Measurements from ENCODE around the gene RAB28.

Gene RAB28

GRCh38 chr4:13347517-13348125, 136.5 kb downstream of the RAB28 start:
- no peak overlapping the region for H3K4me3 ChIP-seq (ENCODE audit: low read depth, low read length)
- H3K36me3 ChIP-seq (ENCODE audit: insufficient read depth, low read length) = no peaks in the 10 kb centered on the region
- H2AFZ ChIP-seq (ENCODE audit: low read length, unreplicated experiment) = no peak overlapping the region
- no peaks in the 10 kb centered on the region for H3K79me2 ChIP-seq (ENCODE audit: control insufficient read depth, insufficient read depth, low read length, unreplicated experiment)
- H3K27me3 ChIP-seq (ENCODE audit: insufficient read depth, low read length) = no peaks in the 10 kb centered on the region
- H3K27ac ChIP-seq (ENCODE audit: low read depth, low read length) = no peak overlapping the region
- no peaks in the 10 kb centered on the region for H3K4me1 ChIP-seq (ENCODE audit: control insufficient read depth, insufficient read depth, low read length, unreplicated experiment)

- Histone ChIP-seq H3K4me3 (ENCODE audit: low read depth, low read length) (no peak overlapping the region), H3K27me3 (ENCODE audit: insufficient read depth, low read length) (no peaks in the 10 kb centered on the region), H3K36me3 (ENCODE audit: insufficient read depth, low read length) (no peaks in the 10 kb centered on the region), H3K4me1 (ENCODE audit: control insufficient read depth, insufficient read depth, low read length, unreplicated experiment) (no peaks in the 10 kb centered on the region), H2AFZ (ENCODE audit: low read length, unreplicated experiment) (no peak overlapping the region), H3K27ac (ENCODE audit: low read depth, low read length) (no peak overlapping the region), H3K79me2 (ENCODE audit: control insufficient read depth, insufficient read depth, low read length, unreplicated experiment) (no peaks in the 10 kb centered on the region)
Measured at GRCh38 chr4:13344216-13344615, 139.9 kb downstream of the RAB28 start.

GRCh38 chr4:13340672-13341071, 143.5 kb downstream of the RAB28 start:
- Histone ChIP-seq H3K27me3 (ENCODE audit: insufficient read depth, low read length) (no peaks in the 10 kb centered on the region), H3K36me3 (ENCODE audit: insufficient read depth, low read length) (no peaks in the 10 kb centered on the region), H3K4me3 (ENCODE audit: low read depth, low read length) (no peak overlapping the region), H3K79me2 (ENCODE audit: control insufficient read depth, insufficient read depth, low read length, unreplicated experiment) (no peaks in the 10 kb centered on the region), H3K27ac (ENCODE audit: low read depth, low read length) (no peak overlapping the region), H2AFZ (ENCODE audit: low read length, unreplicated experiment) (no peak overlapping the region), H3K4me1 (ENCODE audit: control insufficient read depth, insufficient read depth, low read length, unreplicated experiment) (no peaks in the 10 kb centered on the region)

GRCh38 chr4:13331827-13332226, 152.3 kb downstream of the RAB28 start:
- no peaks in the 10 kb centered on the region for H3K36me3 ChIP-seq (ENCODE audit: insufficient read depth, low read length)
- no peak overlapping the region for H3K4me3 ChIP-seq (ENCODE audit: low read depth, low read length)
- no peak overlapping the region for H3K27ac ChIP-seq (ENCODE audit: low read depth, low read length)
- H3K79me2 ChIP-seq (ENCODE audit: control insufficient read depth, insufficient read depth, low read length, unreplicated experiment) = no peaks in the 10 kb centered on the region
- H3K27me3 ChIP-seq (ENCODE audit: insufficient read depth, low read length) = no peaks in the 10 kb centered on the region
- H2AFZ ChIP-seq (ENCODE audit: low read length, unreplicated experiment) = no peak overlapping the region
- no peaks in the 10 kb centered on the region for H3K4me1 ChIP-seq (ENCODE audit: control insufficient read depth, insufficient read depth, low read length, unreplicated experiment)

- Histone ChIP-seq H3K36me3 (ENCODE audit: insufficient read depth, low read length) (no peaks in the 10 kb centered on the region), H3K27ac (ENCODE audit: low read depth, low read length) (no peak overlapping the region), H3K27me3 (ENCODE audit: insufficient read depth, low read length) (no peaks in the 10 kb centered on the region), H3K79me2 (ENCODE audit: control insufficient read depth, insufficient read depth, low read length, unreplicated experiment) (no peaks in the 10 kb centered on the region), H2AFZ (ENCODE audit: low read length, unreplicated experiment) (no peak overlapping the region), H3K4me3 (ENCODE audit: low read depth, low read length) (no peak overlapping the region), H3K4me1 (ENCODE audit: control insufficient read depth, insufficient read depth, low read length, unreplicated experiment) (no peaks in the 10 kb centered on the region)
Measured at GRCh38 chr4:13329963-13330362, 154.2 kb downstream of the RAB28 start.

- Histone ChIP-seq H2AFZ (ENCODE audit: low read length, unreplicated experiment) (no peak overlapping the region), H3K4me1 (ENCODE audit: control insufficient read depth, insufficient read depth, low read length, unreplicated experiment) (no peaks in the 10 kb centered on the region), H3K4me3 (ENCODE audit: low read depth, low read length) (no peak overlapping the region)
Measured at GRCh38 chr4:13329340-13329850, 154.7 kb downstream of the RAB28 start.

GRCh38 chr4:13328591-13328990, 155.5 kb downstream of the RAB28 start:
- H3K27me3 ChIP-seq (ENCODE audit: insufficient read depth, low read length) = no peaks in the 10 kb centered on the region
- no peaks in the 10 kb centered on the region for H3K4me1 ChIP-seq (ENCODE audit: control insufficient read depth, insufficient read depth, low read length, unreplicated experiment)
- no peak overlapping the region for H2AFZ ChIP-seq (ENCODE audit: low read length, unreplicated experiment)
- H3K27ac ChIP-seq (ENCODE audit: low read depth, low read length) = no peak overlapping the region
- H3K4me3 ChIP-seq (ENCODE audit: low read depth, low read length) = no peak overlapping the region
- H3K36me3 ChIP-seq (ENCODE audit: insufficient read depth, low read length) = no peaks in the 10 kb centered on the region
- no peaks in the 10 kb centered on the region for H3K79me2 ChIP-seq (ENCODE audit: control insufficient read depth, insufficient read depth, low read length, unreplicated experiment)

More at GRCh38 chr4:13329340-13329850, 154.7 kb downstream of the RAB28 start:
- Histone ChIP-seq H3K27ac (ENCODE audit: low read depth, low read length) (no peak overlapping the region), H3K27me3 (ENCODE audit: insufficient read depth, low read length) (no peaks in the 10 kb centered on the region), H3K36me3 (ENCODE audit: insufficient read depth, low read length) (no peaks in the 10 kb centered on the region), H3K79me2 (ENCODE audit: control insufficient read depth, insufficient read depth, low read length, unreplicated experiment) (no peaks in the 10 kb centered on the region)

- Histone ChIP-seq H2AFZ (ENCODE audit: low read length, unreplicated experiment) (no peak overlapping the region), H3K79me2 (ENCODE audit: control insufficient read depth, insufficient read depth, low read length, unreplicated experiment) (no peaks in the 10 kb centered on the region), H3K4me1 (ENCODE audit: control insufficient read depth, insufficient read depth, low read length, unreplicated experiment) (no peaks in the 10 kb centered on the region), H3K36me3 (ENCODE audit: insufficient read depth, low read length) (no peaks in the 10 kb centered on the region), H3K4me3 (ENCODE audit: low read depth, low read length) (no peak overlapping the region), H3K27me3 (ENCODE audit: insufficient read depth, low read length) (no peaks in the 10 kb centered on the region), H3K27ac (ENCODE audit: low read depth, low read length) (no peak overlapping the region)
Measured at GRCh38 chr4:13327991-13328390, 156.1 kb downstream of the RAB28 start.

- no peaks in the 10 kb centered on the region for H3K36me3 ChIP-seq (ENCODE audit: insufficient read depth, low read length)
- H3K4me1 ChIP-seq (ENCODE audit: control insufficient read depth, insufficient read depth, low read length, unreplicated experiment) = no peaks in the 10 kb centered on the region
- H3K4me3 ChIP-seq (ENCODE audit: low read depth, low read length) = no peak overlapping the region
Measured at GRCh38 chr4:13325744-13326143, 158.4 kb downstream of the RAB28 start.

GRCh38 chr4:13323921-13324320, 160.2 kb downstream of the RAB28 start:
- H3K4me3 ChIP-seq (ENCODE audit: low read depth, low read length) = no peak overlapping the region
- no peaks in the 10 kb centered on the region for H3K27me3 ChIP-seq (ENCODE audit: insufficient read depth, low read length)
- H3K4me1 ChIP-seq (ENCODE audit: control insufficient read depth, insufficient read depth, low read length, unreplicated experiment) = no peaks in the 10 kb centered on the region
- no peak overlapping the region for H3K27ac ChIP-seq (ENCODE audit: low read depth, low read length)
- H2AFZ ChIP-seq (ENCODE audit: low read length, unreplicated experiment) = no peak overlapping the region
- H3K79me2 ChIP-seq (ENCODE audit: control insufficient read depth, insufficient read depth, low read length, unreplicated experiment) = no peaks in the 10 kb centered on the region
- H3K36me3 ChIP-seq (ENCODE audit: insufficient read depth, low read length) = no peaks in the 10 kb centered on the region

More at GRCh38 chr4:13325744-13326143, 158.4 kb downstream of the RAB28 start:
- Histone ChIP-seq H3K27ac (ENCODE audit: low read depth, low read length) (no peak overlapping the region), H3K27me3 (ENCODE audit: insufficient read depth, low read length) (no peaks in the 10 kb centered on the region), H2AFZ (ENCODE audit: low read length, unreplicated experiment) (no peak overlapping the region), H3K79me2 (ENCODE audit: control insufficient read depth, insufficient read depth, low read length, unreplicated experiment) (no peaks in the 10 kb centered on the region)

- Histone ChIP-seq H3K27ac (ENCODE audit: low read depth, low read length) (no peak overlapping the region), H2AFZ (ENCODE audit: low read length, unreplicated experiment) (no peak overlapping the region), H3K4me3 (ENCODE audit: low read depth, low read length) (no peak overlapping the region), H3K36me3 (ENCODE audit: insufficient read depth, low read length) (no peaks in the 10 kb centered on the region), H3K27me3 (ENCODE audit: insufficient read depth, low read length) (no peaks in the 10 kb centered on the region), H3K79me2 (ENCODE audit: control insufficient read depth, insufficient read depth, low read length, unreplicated experiment) (no peaks in the 10 kb centered on the region), H3K4me1 (ENCODE audit: control insufficient read depth, insufficient read depth, low read length, unreplicated experiment) (no peaks in the 10 kb centered on the region)
Measured at GRCh38 chr4:13322681-13323101, 161.4 kb downstream of the RAB28 start.

Measured in ACC112 (cell line).